NCI-H128 (cell line): Measurements from ENCODE around the gene ULK3.

Experiments used
- DNase-seq: peaks from one replicate; lab custom pipeline; 2025; ENCODE audit not compliant: unreplicated experiment; lab: John Stamatoyannopoulos, UW

The ULK3 gene

DNA sequence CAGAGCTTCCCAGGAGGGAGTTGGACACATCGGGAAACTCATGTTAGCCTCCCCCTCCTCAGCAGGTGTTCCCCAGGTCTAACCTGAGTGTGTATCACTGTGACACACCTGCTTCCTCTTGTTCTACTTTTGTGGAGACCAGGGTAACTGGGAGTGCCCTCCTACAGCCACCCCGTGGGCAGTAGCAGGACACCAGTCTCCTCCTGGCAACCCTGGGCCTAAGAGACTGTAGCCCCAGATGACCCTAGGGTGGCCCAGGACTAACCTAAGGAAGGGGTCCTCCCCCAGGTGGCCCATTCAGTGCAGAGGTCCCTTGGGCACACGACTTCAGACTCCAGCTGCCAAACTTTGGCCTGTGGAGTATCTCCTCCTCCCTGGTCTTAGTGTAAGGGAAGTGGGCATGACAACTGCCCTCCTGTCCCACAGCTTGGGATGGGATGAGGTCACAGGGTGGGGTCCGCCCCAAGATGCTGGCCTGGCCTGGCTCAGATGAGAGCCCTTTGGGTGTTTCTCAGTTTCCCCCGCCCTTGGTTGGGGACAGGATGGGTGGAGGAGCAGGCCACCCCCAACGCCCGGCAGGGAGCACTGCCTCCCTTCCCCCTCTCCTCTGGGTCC lies 56.3 kb downstream of the ULK3 start:
- DNase-seq = no peak
